ENCODE results near the gene NACA. TPM values are rescaled to one million over a fixed set of nuclear protein-coding genes. Genes with fewer than 3 reads are reported as not detected.
A peak's percentile ranks its signal among the peaks of the same experiment; 100 is the strongest.

NACA gene
- total RNA-seq, 1 donor from 2014 or later = 1,026 TPM

DNA sequence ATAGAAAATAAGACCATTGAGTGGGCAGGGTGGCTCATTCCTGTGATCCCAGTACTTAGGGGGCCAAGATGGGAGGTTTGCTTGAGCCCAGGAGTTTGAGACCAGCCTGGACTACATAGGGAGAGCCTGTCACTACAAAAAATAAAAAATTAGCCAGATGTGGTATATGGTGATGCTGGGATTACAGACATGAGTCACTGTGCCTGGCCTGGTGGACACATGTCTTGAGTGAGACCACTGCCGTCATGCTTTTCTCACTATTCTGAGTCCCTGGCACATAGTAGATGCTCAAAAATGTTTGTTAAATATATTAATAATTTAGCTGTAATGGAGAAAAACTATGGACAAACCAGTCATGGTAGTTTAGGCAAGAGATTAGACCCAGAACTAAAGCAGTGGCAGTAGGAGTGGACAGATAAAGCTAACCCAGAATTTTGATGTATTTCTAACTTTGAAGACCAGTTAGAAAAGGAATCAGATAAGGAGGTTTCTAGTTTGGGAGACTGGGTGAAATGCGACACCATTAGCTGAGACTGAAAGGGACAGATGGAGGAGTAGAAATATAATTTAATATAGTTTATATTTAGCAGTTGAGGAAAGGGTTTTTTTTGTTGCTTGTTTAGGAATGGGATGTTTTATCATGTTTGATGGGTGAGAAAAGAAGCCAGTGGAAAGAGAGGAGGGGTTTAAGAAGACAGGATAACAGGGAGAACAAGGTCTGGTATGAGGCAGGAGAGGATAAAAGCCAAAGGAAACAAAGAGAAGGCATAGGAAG is 29.6 kb downstream of the NACA start:
- Mint-ChIP-seq H3K4me3 (no peak overlapping the region), H3K9me3 (no peaks in the 10 kb centered on the region), H3K27ac (ENCODE audit: unreplicated experiment) (no peak overlapping the region), H3K4me1 (peaks cover 6% of the 10 kb centered on the region), H3K27me3 (ENCODE audit: low read depth) (no peaks in the 10 kb centered on the region), H3K36me3 (ENCODE audit: low read depth) (no peaks in the 10 kb centered on the region)
- TF ChIP-seq, protein P1, sequence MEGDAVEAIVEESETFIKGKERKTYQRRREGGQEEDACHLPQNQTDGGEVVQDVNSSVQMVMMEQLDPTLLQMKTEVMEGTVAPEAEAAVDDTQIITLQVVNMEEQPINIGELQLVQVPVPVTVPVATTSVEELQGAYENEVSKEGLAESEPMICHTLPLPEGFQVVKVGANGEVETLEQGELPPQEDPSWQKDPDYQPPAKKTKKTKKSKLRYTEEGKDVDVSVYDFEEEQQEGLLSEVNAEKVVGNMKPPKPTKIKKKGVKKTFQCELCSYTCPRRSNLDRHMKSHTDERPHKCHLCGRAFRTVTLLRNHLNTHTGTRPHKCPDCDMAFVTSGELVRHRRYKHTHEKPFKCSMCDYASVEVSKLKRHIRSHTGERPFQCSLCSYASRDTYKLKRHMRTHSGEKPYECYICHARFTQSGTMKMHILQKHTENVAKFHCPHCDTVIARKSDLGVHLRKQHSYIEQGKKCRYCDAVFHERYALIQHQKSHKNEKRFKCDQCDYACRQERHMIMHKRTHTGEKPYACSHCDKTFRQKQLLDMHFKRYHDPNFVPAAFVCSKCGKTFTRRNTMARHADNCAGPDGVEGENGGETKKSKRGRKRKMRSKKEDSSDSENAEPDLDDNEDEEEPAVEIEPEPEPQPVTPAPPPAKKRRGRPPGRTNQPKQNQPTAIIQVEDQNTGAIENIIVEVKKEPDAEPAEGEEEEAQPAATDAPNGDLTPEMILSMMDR (conservative IDR thresholded peaks at IDR 0.05) = no peak
- DNase-seq (ENCODE audit: low read depth, low spot score) = no peak

- no peak for DNase-seq (ENCODE audit: low read depth, low spot score)
- Mint-ChIP-seq H3K9me3 (no peaks in the 10 kb centered on the region), H3K27me3 (ENCODE audit: low read depth) (no peaks in the 10 kb centered on the region), H3K36me3 (ENCODE audit: low read depth) (no peaks in the 10 kb centered on the region), H3K4me3 (no peak overlapping the region), H3K4me1 (peaks cover 5% of the 10 kb centered on the region), H3K27ac (ENCODE audit: unreplicated experiment) (no peak overlapping the region)
- TF ChIP-seq, protein P1 (conservative IDR thresholded peaks at IDR 0.05) = no peak
Observed at GRCh38 chr12:56694161-56694560, 30.9 kb downstream of the NACA start.

DNA sequence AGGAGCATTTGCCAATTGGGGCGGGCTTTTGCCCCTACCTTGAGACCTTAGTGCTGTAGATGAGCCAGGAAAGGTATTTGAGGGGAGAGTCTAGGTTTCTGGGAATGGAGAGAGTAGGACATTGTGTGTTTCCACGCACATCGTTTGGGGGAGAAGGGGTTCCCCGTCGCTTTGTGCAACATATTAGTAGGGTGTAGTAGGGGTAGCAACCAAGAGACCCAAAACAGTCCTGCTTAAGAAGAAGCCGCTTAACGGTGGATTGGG is 36.3 kb downstream of the NACA start:
- Mint-ChIP-seq H3K27me3 (ENCODE audit: low read depth) (peaks cover 2% of the 10 kb centered on the region), H3K9me3 (no peaks in the 10 kb centered on the region), H3K4me3 (peak overlapping the region; percentile 100), H3K4me1 (peaks cover 31% of the 10 kb centered on the region), H3K27ac (ENCODE audit: unreplicated experiment) (peak overlapping the region; percentile 94), H3K36me3 (ENCODE audit: low read depth) (peaks cover 19% of the 10 kb centered on the region)
- DNase-seq (ENCODE audit: low read depth, low spot score) = no peak
- TF ChIP-seq, protein P1 (conservative IDR thresholded peaks at IDR 0.05) = no peak

GRCh38 chr12:56688129-56688845 is 36.8 kb downstream of the NACA start, which contains the start of gene PTGES3:
PTGES3 (minus strand) TSS chr12:56688284; CDS start chr12:56687999, 285 bp downstream.
- peak; percentile 98 for DNase-seq (ENCODE audit: low read depth, low spot score)
- Mint-ChIP-seq H3K9me3 (no peaks in the 10 kb centered on the region), H3K27ac (ENCODE audit: unreplicated experiment) (peak within 1 kb of the TSS; percentile 99), H3K27me3 (ENCODE audit: low read depth) (peaks cover 2% of the 10 kb centered on the region), H3K36me3 (ENCODE audit: low read depth) (peaks cover 19% of the 10 kb centered on the region), H3K4me3 (peak within 1 kb of the TSS; percentile 100), H3K4me1 (peaks cover 32% of the 10 kb centered on the region)
- TF ChIP-seq, protein P1 (conservative IDR thresholded peaks at IDR 0.05) = no peak

DNA sequence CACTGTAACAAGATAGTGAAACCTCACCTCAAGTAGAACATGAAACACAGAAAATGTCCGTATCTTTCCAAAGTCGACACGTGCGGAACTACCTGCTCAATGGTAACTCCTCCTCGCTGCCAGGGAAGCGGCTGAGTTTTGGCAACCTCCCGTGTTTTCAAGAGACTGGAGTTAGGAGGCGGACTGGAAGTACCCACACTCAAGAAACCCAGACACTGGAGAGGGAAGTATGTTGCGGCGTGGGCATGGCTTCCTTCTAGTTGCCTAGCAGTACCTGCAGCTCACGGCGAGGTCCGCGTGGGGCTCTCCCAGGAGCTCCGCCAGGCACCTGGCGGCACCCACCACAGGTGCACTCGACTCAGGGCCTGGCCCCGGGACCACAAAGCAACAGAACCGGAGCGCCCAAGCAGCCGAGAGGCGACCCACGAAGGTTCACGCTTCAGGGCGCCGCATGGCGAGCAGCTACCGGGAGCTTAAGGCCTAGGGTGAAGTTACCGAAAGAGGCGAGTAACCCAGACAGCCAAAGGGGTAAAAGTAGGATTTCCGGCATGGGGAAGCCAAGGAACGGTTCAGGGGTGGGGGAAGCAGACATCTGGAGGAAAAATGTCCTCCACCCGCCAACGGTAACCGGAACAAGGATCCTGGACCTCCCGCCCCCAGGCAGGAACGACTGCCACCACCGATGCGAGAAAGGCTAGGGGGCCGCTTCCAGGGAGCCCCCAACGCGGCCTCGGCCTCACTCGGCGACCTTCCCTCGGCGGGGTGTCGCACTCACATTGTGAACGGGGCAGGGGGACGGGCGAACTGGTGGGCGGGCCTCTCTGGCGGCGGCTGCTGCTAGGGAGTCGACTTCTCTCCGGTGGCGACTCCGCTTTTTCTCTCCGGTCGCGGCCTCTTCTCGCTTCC is 37.6 kb downstream of the NACA start:
- TF ChIP-seq, protein P1 (conservative IDR thresholded peaks at IDR 0.05) = no peak
- H3K36me3 Mint-ChIP-seq (ENCODE audit: low read depth) = peaks cover 19% of the 10 kb centered on the region
- H3K4me1 Mint-ChIP-seq = peaks cover 32% of the 10 kb centered on the region
- H3K27me3 Mint-ChIP-seq (ENCODE audit: low read depth) = peaks cover 2% of the 10 kb centered on the region
- H3K9me3 Mint-ChIP-seq = no peaks in the 10 kb centered on the region
- H3K4me3 Mint-ChIP-seq = peak overlapping the region; percentile 100
- no peak for DNase-seq (ENCODE audit: low read depth, low spot score)
- peak overlapping the region; percentile 99 for H3K27ac Mint-ChIP-seq (ENCODE audit: unreplicated experiment)

All from neural crest cell (in vitro differentiated cells).